ENCODE data around the gene GPC3. TPM values are rescaled to one million over a fixed set of nuclear protein-coding genes. Genes with fewer than 3 reads are reported as not detected.

Gene GPC3
- total RNA-seq, 4 donors from 2014 or later, result 3.3 to 172 (median 21.2) TPM

DNA sequence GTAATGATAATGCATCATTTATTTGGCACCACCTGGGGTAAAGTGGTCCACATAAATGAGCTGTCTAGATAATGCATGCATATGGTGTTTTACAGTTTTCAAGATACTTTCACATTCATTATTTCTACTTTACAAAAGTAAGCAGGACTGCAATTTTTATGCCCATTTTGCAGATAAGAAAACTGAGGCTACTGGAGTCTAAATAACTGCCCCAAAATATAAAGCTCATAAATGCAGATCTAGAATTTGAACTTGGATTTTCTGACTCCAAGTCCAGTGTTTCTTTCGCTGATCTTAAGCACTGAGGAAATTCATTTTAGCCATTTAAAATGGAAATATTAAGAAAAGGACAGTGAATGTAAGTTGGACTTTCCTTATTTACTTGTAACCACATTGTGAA is 36.5 kb downstream of the GPC3 start:
- intact Hi-C loops (cut with DNase I; ENCODE audit: low total_unique reads), result no loop called here
- no peaks in the 10 kb centered on the region for H3K4me1 ChIP-seq
- H3K4me3 ChIP-seq, result no peak overlapping the region
- no peaks in the 10 kb centered on the region for H3K9me3 ChIP-seq
- no peaks in the 10 kb centered on the region for H3K36me3 ChIP-seq
- no peak for TF ChIP-seq POLR2A (IDR thresholded peaks at IDR 0.05)
- TF ChIP-seq, protein P1, sequence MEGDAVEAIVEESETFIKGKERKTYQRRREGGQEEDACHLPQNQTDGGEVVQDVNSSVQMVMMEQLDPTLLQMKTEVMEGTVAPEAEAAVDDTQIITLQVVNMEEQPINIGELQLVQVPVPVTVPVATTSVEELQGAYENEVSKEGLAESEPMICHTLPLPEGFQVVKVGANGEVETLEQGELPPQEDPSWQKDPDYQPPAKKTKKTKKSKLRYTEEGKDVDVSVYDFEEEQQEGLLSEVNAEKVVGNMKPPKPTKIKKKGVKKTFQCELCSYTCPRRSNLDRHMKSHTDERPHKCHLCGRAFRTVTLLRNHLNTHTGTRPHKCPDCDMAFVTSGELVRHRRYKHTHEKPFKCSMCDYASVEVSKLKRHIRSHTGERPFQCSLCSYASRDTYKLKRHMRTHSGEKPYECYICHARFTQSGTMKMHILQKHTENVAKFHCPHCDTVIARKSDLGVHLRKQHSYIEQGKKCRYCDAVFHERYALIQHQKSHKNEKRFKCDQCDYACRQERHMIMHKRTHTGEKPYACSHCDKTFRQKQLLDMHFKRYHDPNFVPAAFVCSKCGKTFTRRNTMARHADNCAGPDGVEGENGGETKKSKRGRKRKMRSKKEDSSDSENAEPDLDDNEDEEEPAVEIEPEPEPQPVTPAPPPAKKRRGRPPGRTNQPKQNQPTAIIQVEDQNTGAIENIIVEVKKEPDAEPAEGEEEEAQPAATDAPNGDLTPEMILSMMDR (IDR thresholded peaks at IDR 0.05), result no peak
- DNase-seq, result no peak
- no peak overlapping the region for H3K27ac ChIP-seq
- no peaks in the 10 kb centered on the region for H3K27me3 ChIP-seq

DNA sequence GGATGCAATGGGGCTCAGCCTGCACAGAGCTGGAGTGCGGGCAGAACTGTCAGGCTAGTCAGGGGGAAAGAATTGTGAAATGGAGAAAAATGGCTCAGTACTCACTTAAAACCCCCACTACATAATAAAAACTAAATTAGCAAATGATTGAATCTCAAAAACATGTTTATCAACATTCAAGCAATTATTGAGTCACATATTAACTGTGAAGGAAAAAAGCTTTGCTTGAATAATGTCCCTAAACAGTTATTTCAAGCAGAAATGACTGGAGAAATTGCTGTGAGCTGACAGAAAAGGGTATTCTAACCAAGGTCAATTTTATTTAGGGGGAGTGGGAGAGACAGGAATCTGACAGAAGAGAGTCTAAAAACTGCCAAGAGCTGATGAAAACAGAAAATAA is 37.4 kb downstream of the GPC3 start:
- H3K4me1 ChIP-seq, result no peaks in the 10 kb centered on the region
- intact Hi-C loops (cut with DNase I; ENCODE audit: low total_unique reads), result no loop called here
- H3K9me3 ChIP-seq, result no peaks in the 10 kb centered on the region
- H3K27ac ChIP-seq, result no peak overlapping the region
- H3K27me3 ChIP-seq, result no peaks in the 10 kb centered on the region
- no peaks in the 10 kb centered on the region for H3K36me3 ChIP-seq
- H3K4me3 ChIP-seq, result no peak overlapping the region
- DNase-seq, result no peak
- TF ChIP-seq, protein P1 (IDR thresholded peaks at IDR 0.05), result no peak
- TF ChIP-seq POLR2A (IDR thresholded peaks at IDR 0.05), result no peak

DNA sequence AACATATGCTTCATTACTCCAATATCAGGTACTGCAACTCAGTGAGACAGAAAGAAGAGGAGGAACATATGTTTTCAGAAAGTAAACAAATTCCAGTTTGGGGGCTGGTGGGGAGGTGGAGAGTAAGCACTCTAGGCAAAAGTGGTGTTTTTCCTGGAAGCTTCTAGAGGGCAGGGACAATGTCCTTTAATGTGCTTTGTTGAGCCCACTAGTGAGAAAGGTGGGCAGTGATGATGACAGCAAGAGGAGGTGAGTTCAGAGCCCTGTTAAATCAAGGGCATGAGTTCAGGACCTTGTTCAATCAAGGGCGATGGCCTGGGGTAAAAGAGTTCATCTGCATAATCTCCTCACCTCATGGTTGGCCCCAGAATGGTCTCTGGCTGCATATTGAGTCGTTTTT is 38.4 kb downstream of the GPC3 start:
- H3K4me3 ChIP-seq, result no peak overlapping the region
- H3K9me3 ChIP-seq, result no peaks in the 10 kb centered on the region
- TF ChIP-seq, protein P1 (IDR thresholded peaks at IDR 0.05), result no peak
- TF ChIP-seq POLR2A (IDR thresholded peaks at IDR 0.05), result no peak
- no peaks in the 10 kb centered on the region for H3K4me1 ChIP-seq
- H3K27me3 ChIP-seq, result no peaks in the 10 kb centered on the region
- no peak for DNase-seq
- intact Hi-C loops (cut with DNase I; ENCODE audit: low total_unique reads), result no loop called here
- no peak overlapping the region for H3K27ac ChIP-seq
- H3K36me3 ChIP-seq, result no peaks in the 10 kb centered on the region

- no peaks in the 10 kb centered on the region for H3K9me3 ChIP-seq
- no peaks in the 10 kb centered on the region for H3K4me1 ChIP-seq
- intact Hi-C loops (cut with DNase I; ENCODE audit: low total_unique reads), result no loop called here
- H3K27ac ChIP-seq, result no peak overlapping the region
- no peak for DNase-seq
- no peak overlapping the region for H3K4me3 ChIP-seq
- TF ChIP-seq POLR2A (IDR thresholded peaks at IDR 0.05), result no peak
- TF ChIP-seq, protein P1 (IDR thresholded peaks at IDR 0.05), result no peak
- H3K27me3 ChIP-seq, result no peaks in the 10 kb centered on the region
- no peaks in the 10 kb centered on the region for H3K36me3 ChIP-seq
Observed at GRCh38 chrX:133943507-133943906, 41.9 kb downstream of the GPC3 start.

GRCh38 chrX:133939655-133940302 is 45.6 kb downstream of the GPC3 start:
- DNase-seq, result no peak
- H3K27me3 ChIP-seq, result no peaks in the 10 kb centered on the region
- H3K27ac ChIP-seq, result no peak overlapping the region
- no peaks in the 10 kb centered on the region for H3K9me3 ChIP-seq
- TF ChIP-seq POLR2A (IDR thresholded peaks at IDR 0.05), result no peak
- TF ChIP-seq, protein P1 (IDR thresholded peaks at IDR 0.05), result no peak
- no peaks in the 10 kb centered on the region for H3K36me3 ChIP-seq
- H3K4me1 ChIP-seq, result no peaks in the 10 kb centered on the region
- H3K4me3 ChIP-seq, result no peak overlapping the region
- intact Hi-C loops (cut with DNase I; ENCODE audit: low total_unique reads), result no loop called here
